Caco-2 (cell line): ENCODE data around the gene PECR. TPM values are rescaled to one million over a fixed set of nuclear protein-coding genes. Genes with fewer than 3 reads are reported as not detected.

Source experiments
- BruUV-seq: library from RNA; stranded (reverse); fragments of 400-500 nt; replicated peaks from 2 replicates; lab custom pipeline; 2021; lab: Mats Ljungman, UMichigan
- CTCF ChIA-PET: fragments of 300-600 bp; sonication (Branson Sonifier 250); formaldehyde crosslinking; loops from one replicate; lab custom pipeline; 2022; ENCODE audit warnings: antibody characterized with exemption; lab: Charles Lee
- POLR2A ChIA-PET: fragments of 300-600 bp; sonication (Branson Sonifier 250); formaldehyde crosslinking; loops from one replicate; lab custom pipeline; 2022; ENCODE audit warnings: antibody characterized with exemption; lab: Charles Lee
- DNase-seq, 2 experiments: peaks; one replicate each; pipeline versions ENCODE4 v3.0.0 to v3.0.0-alpha.2; 2020 to 2022
- H3K27me3 ChIP-seq: replicated peaks from 2 replicates; pipeline ENCODE4 v1.6.0; 2011; ENCODE audit warnings: low read length; ENCODE audit not compliant: control insufficient read depth, insufficient read depth
- H3K36me3 ChIP-seq: 2 replicates; pipeline ENCODE4 v1.5.1; 2011; ENCODE audit warnings: low read length; ENCODE audit not compliant: control insufficient read depth, insufficient read depth
- H3K4me1 ChIP-seq: fragments of 250-450 bp; sonication (Bioruptor Pico); 2 replicates; pipeline ENCODE4 v1.5.1; 2020; ENCODE audit warnings: mild to moderate bottlenecking
- H3K4me3 ChIP-seq: 2 replicates; pipeline ENCODE4 v1.5.1; 2011; ENCODE audit warnings: low read depth, mild to moderate bottlenecking, control low read depth, low read length
- H3K9me3 ChIP-seq: fragments of 250-450 bp; sonication (Bioruptor Pico); 2 replicates; pipeline ENCODE4 v1.5.1; 2020; ENCODE audit warnings: mild to moderate bottlenecking, moderate library complexity
- H3K27ac Mint-ChIP-seq: one replicate; pipeline ENCODE4 v1.8.0; 2022; ENCODE audit warnings: mixed read lengths; ENCODE audit not compliant: unreplicated experiment
- H3K27me3 Mint-ChIP-seq: one replicate; pipeline ENCODE4 v1.8.0; 2022; ENCODE audit warnings: mixed read lengths; ENCODE audit not compliant: insufficient read depth, unreplicated experiment
- H3K36me3 Mint-ChIP-seq: one replicate; pipeline ENCODE4 v1.8.0; 2022; ENCODE audit warnings: mild to moderate bottlenecking, mixed read lengths; ENCODE audit not compliant: insufficient read depth, unreplicated experiment
- H3K4me1 Mint-ChIP-seq: one replicate; pipeline ENCODE4 v1.8.0; 2022; ENCODE audit warnings: low read depth, mixed read lengths; ENCODE audit not compliant: unreplicated experiment
- H3K4me3 Mint-ChIP-seq: one replicate; pipeline ENCODE4 v1.8.0; 2022; ENCODE audit warnings: mild to moderate bottlenecking, moderate library complexity, mixed read lengths; ENCODE audit not compliant: unreplicated experiment
- H3K9me3 Mint-ChIP-seq: one replicate; pipeline ENCODE4 v1.8.0; 2022; ENCODE audit warnings: mixed read lengths; ENCODE audit not compliant: unreplicated experiment
- intact Hi-C: fragments of 100-400 bp; cut with micrococcal nuclease; formaldehyde crosslinking; loops from one replicate; pipeline ENCODE4 v1.10.0; 2022; ENCODE audit not compliant: unreplicated experiment
- total RNA-seq: library from RNA; stranded (reverse); gene quantifications from 2 replicates; pipeline ENCODE4 v1.2.3, GENCODE V29; 2022
- TF ChIP-seq, protein P1 (sequence below), 2 experiments: fragments of 200-600 bp in 1 of 2; IDR thresholded peaks; 1 replicate in 1 of 2; 2 replicates in 1 of 2; pipeline versions ENCODE4 v1.5.1 to v1.8.0; 2011 to 2022; ENCODE audit warnings: antibody characterized with exemption in 1 of 2, control low read depth in 1 of 2, inconsistent platforms in 1 of 2, low read depth in 1 of 2, low read length in 1 of 2, mild to moderate bottlenecking in 1 of 2, moderate library complexity in 1 of 2; ENCODE audit not compliant: insufficient read depth in 1 of 2, severe bottlenecking in 1 of 2, unreplicated experiment in 1 of 2

The PECR gene
- total RNA-seq, 1 experiment from 2014 or later = 42.0 TPM

DNA sequence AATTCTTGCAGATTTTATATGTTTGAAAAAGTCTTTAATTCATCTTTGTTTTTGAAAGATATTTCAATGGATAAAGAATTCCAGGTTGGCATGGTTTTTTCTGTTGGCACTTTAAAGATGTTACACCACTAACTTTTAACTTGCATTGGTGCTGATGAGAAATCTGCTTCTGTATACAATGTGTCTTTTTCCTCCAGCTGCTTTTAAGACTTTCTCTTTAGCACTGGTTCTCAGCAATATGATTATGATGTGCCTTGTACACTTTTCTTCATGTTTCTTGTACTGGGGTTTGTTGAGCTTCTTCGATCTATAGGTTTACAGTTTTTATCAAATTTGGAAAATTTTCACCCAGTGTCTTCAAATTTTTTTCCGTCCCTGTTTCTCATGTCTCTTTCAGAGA lies 29.2 kb downstream of the PECR start:
- Histone ChIP-seq H3K27me3 (no peaks in the 10 kb centered on the region), H3K4me1 (peaks cover 7% of the 10 kb centered on the region), H3K9me3 (no peaks in the 10 kb centered on the region), H3K36me3 (no peaks in the 10 kb centered on the region), H3K4me3 (no peak overlapping the region)
- CTCF ChIA-PET = no interaction called here
- no peak overlapping the region for H3K4me3 Mint-ChIP-seq
- no peak overlapping the region for H3K27ac Mint-ChIP-seq
- BruUV-seq = no TSS peak
- no peak for DNase-seq
- H3K4me1 Mint-ChIP-seq = peaks cover 5% of the 10 kb centered on the region
- TF ChIP-seq, protein P1, sequence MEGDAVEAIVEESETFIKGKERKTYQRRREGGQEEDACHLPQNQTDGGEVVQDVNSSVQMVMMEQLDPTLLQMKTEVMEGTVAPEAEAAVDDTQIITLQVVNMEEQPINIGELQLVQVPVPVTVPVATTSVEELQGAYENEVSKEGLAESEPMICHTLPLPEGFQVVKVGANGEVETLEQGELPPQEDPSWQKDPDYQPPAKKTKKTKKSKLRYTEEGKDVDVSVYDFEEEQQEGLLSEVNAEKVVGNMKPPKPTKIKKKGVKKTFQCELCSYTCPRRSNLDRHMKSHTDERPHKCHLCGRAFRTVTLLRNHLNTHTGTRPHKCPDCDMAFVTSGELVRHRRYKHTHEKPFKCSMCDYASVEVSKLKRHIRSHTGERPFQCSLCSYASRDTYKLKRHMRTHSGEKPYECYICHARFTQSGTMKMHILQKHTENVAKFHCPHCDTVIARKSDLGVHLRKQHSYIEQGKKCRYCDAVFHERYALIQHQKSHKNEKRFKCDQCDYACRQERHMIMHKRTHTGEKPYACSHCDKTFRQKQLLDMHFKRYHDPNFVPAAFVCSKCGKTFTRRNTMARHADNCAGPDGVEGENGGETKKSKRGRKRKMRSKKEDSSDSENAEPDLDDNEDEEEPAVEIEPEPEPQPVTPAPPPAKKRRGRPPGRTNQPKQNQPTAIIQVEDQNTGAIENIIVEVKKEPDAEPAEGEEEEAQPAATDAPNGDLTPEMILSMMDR (IDR thresholded peaks at IDR 0.05; ENCODE audit: insufficient read depth in 1 of 2, low read depth in 1 of 2, low read length in 1 of 2, severe bottlenecking in 1 of 2, unreplicated experiment in 1 of 2) = no peak
- no peaks in the 10 kb centered on the region for H3K9me3 Mint-ChIP-seq
- POLR2A ChIA-PET = no interaction called here
- no peaks in the 10 kb centered on the region for H3K27me3 Mint-ChIP-seq
- intact Hi-C loops = no loop called here
- peaks cover 6% of the 10 kb centered on the region for H3K36me3 Mint-ChIP-seq

DNA sequence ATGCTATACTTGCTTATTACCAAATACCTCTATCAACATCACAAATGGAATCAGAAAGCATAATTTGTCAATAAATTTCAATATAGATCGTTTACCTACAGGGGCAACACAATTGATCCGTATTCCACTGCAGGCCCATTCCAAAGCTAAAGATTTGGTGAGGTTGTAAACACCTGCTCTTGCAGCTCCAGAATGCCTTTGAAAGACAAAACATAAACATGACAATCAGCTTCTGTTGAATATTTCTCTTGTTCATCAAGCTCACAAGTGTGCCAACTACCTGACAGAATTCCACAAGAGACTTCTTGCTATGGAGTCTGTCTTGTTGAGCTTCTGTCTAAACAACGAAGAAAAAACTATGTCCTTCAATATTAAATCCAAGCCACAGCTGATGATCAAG lies 30.3 kb downstream of the PECR start:
- no TSS peak for BruUV-seq
- no peaks in the 10 kb centered on the region for H3K9me3 ChIP-seq
- ChIA-PET POLR2A (no interaction called here), CTCF (no interaction called here)
- Mint-ChIP-seq H3K4me3 (no peak overlapping the region), H3K36me3 (peaks cover 6% of the 10 kb centered on the region), H3K4me1 (peaks cover 5% of the 10 kb centered on the region), H3K27ac (no peak overlapping the region), H3K9me3 (no peaks in the 10 kb centered on the region), H3K27me3 (no peaks in the 10 kb centered on the region)
- no peaks in the 10 kb centered on the region for H3K4me1 ChIP-seq
- no peak for DNase-seq
- intact Hi-C loops = no loop called here
- TF ChIP-seq, protein P1 (IDR thresholded peaks at IDR 0.05; ENCODE audit: insufficient read depth in 1 of 2, low read depth in 1 of 2, low read length in 1 of 2, severe bottlenecking in 1 of 2, unreplicated experiment in 1 of 2) = no peak
- no peaks in the 10 kb centered on the region for H3K27me3 ChIP-seq
- H3K4me3 ChIP-seq = no peak overlapping the region
- no peaks in the 10 kb centered on the region for H3K36me3 ChIP-seq

- intact Hi-C loops = no loop called here
- POLR2A ChIA-PET = no interaction called here
- CTCF ChIA-PET = no interaction called here
- TF ChIP-seq, protein P1 (IDR thresholded peaks at IDR 0.05; ENCODE audit: insufficient read depth in 1 of 2, low read depth in 1 of 2, low read length in 1 of 2, severe bottlenecking in 1 of 2, unreplicated experiment in 1 of 2) = no peak
- no peaks in the 10 kb centered on the region for H3K4me1 Mint-ChIP-seq
- peaks cover 2% of the 10 kb centered on the region for H3K36me3 Mint-ChIP-seq
- BruUV-seq = no TSS peak
- H3K9me3 ChIP-seq = no peaks in the 10 kb centered on the region
- H3K4me3 ChIP-seq = no peak overlapping the region
- H3K4me1 ChIP-seq = no peaks in the 10 kb centered on the region
- no peaks in the 10 kb centered on the region for H3K9me3 Mint-ChIP-seq
- no peak overlapping the region for H3K27ac Mint-ChIP-seq
- no peaks in the 10 kb centered on the region for H3K36me3 ChIP-seq
- no peak overlapping the region for H3K4me3 Mint-ChIP-seq
- H3K27me3 ChIP-seq = no peaks in the 10 kb centered on the region
- DNase-seq = no peak
- H3K27me3 Mint-ChIP-seq = no peaks in the 10 kb centered on the region
Measured at GRCh38 chr2:216049452-216049851, 32.2 kb downstream of the PECR start.
